Vagina (tissue), 2 donors: ENCODE data around the gene L2HGDH.
"Not testable (repeated sequence)": the region's sequence is repeated elsewhere in the genome, so short reads cannot be mapped to it uniquely, and the experiment has no call there.

ENCODE experiments used
- POLR2AphosphoS5 ChIP-seq, 2 donors: sonication (generic); formaldehyde crosslinking; IDR thresholded peaks; one replicate each; pipeline ENCODE4 v1.9.0; 2017; ENCODE audit warnings: antibody characterized with exemption in 2 of 2, mild to moderate bottlenecking in 2 of 2, low read depth in 1 of 2; ENCODE audit not compliant: insufficient read depth in 1 of 2
- TF ChIP-seq, protein P1 (sequence below), 3 experiments: fragments of 450-650 bp in 2 of 3; fragments of 200-600 bp in 1 of 3; sonication (generic) in 1 of 3; IDR thresholded peaks; one replicate each; pipeline ENCODE4 v1.5.1; 2017 to 2019; ENCODE audit warnings: antibody characterized with exemption in 3 of 3, mild to moderate bottlenecking in 2 of 3, moderate library complexity in 2 of 3

DNA sequence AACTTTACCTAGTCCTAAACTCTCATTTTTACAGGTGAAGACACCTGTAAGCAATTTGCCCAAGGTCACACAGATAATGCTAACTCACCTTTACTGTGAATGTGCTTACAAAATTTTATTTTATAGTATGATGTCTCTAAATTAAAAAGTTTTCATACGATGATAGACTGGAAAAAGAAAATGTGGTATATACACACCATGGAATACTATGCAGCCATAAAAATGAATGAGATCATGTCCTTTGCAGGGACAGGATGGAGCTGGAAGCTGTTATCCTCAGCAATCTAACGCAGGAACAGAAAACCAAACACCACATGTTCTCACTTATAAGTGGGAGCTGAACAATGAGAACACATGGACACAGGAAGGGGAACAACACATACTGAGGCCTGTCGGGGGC lies 44.3 kb upstream of the L2HGDH start:
- TF ChIP-seq, protein P1, sequence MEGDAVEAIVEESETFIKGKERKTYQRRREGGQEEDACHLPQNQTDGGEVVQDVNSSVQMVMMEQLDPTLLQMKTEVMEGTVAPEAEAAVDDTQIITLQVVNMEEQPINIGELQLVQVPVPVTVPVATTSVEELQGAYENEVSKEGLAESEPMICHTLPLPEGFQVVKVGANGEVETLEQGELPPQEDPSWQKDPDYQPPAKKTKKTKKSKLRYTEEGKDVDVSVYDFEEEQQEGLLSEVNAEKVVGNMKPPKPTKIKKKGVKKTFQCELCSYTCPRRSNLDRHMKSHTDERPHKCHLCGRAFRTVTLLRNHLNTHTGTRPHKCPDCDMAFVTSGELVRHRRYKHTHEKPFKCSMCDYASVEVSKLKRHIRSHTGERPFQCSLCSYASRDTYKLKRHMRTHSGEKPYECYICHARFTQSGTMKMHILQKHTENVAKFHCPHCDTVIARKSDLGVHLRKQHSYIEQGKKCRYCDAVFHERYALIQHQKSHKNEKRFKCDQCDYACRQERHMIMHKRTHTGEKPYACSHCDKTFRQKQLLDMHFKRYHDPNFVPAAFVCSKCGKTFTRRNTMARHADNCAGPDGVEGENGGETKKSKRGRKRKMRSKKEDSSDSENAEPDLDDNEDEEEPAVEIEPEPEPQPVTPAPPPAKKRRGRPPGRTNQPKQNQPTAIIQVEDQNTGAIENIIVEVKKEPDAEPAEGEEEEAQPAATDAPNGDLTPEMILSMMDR (IDR thresholded peaks at IDR 0.05) = not testable (repeated sequence)
- not testable (repeated sequence) for TF ChIP-seq POLR2AphosphoS5 (IDR thresholded peaks at IDR 0.05; ENCODE audit: insufficient read depth in 1 of 2, low read depth in 1 of 2)
